Measurements from ENCODE around the gene SRMS. TPM values are rescaled to one million over a fixed set of nuclear protein-coding genes. Genes with fewer than 3 reads are reported as not detected.
A peak's percentile ranks its signal among the peaks of the same experiment; 100 is the strongest.

SRMS gene
- total RNA-seq, 1 donor, result not detected

GRCh38 chr20:63552481-63553249 is 5.1 kb upstream of the SRMS start:
- Histone ChIP-seq H4K20me1 (ENCODE audit: insufficient read depth, low read length) (no peaks in the 10 kb centered on the region), H3K27me3 (ENCODE audit: insufficient read depth, low read length) (peaks cover 14% of the 10 kb centered on the region), H3K4me1 (ENCODE audit: insufficient read depth, low read length) (no peaks in the 10 kb centered on the region), H3K4me3 (ENCODE audit: insufficient read depth, low read length) (no peak overlapping the region), H3K27ac (ENCODE audit: low read depth, low read length) (no peak overlapping the region), H3K36me3 (ENCODE audit: insufficient read depth, low read length) (no peaks in the 10 kb centered on the region), H3K9me3 (ENCODE audit: low read depth, low read length) (no peaks in the 10 kb centered on the region), H3K4me2 (ENCODE audit: insufficient read depth, low read length) (no peak overlapping the region), H3K79me2 (ENCODE audit: insufficient read depth, low read length) (no peaks in the 10 kb centered on the region), H2AFZ (ENCODE audit: low read length) (no peak overlapping the region)
- DNase-seq (ENCODE audit: insufficient read length, low spot score, missing footprints), result no peak
- no peak for TF ChIP-seq CTCF (IDR thresholded peaks at IDR 0.05; ENCODE audit: extremely low read depth, low read depth, low read length)

- TF ChIP-seq CTCF (IDR thresholded peaks at IDR 0.05; ENCODE audit: extremely low read depth, low read depth, low read length), result no peak
- Histone ChIP-seq H3K36me3 (ENCODE audit: insufficient read depth, low read length) (no peaks in the 10 kb centered on the region), H3K4me1 (ENCODE audit: insufficient read depth, low read length) (no peaks in the 10 kb centered on the region)
These were observed 3.5 kb upstream of the SRMS start for GRCh38 chr20:63551068-63551467.

GRCh38 chr20:63549679-63550282 is 2.2 kb upstream of the SRMS start:
- H3K79me2 ChIP-seq (ENCODE audit: insufficient read depth, low read length), result no peaks in the 10 kb centered on the region
- H3K4me3 ChIP-seq (ENCODE audit: insufficient read depth, low read length), result no peak overlapping the region
- no peaks in the 10 kb centered on the region for H3K36me3 ChIP-seq (ENCODE audit: insufficient read depth, low read length)
- DNase-seq (ENCODE audit: insufficient read length, low spot score, missing footprints), result no peak
- peaks cover 22% of the 10 kb centered on the region for H3K27me3 ChIP-seq (ENCODE audit: insufficient read depth, low read length)
- H3K27ac ChIP-seq (ENCODE audit: low read depth, low read length), result no peak overlapping the region
- H3K9me3 ChIP-seq (ENCODE audit: low read depth, low read length), result no peaks in the 10 kb centered on the region
- no peaks in the 10 kb centered on the region for H3K4me1 ChIP-seq (ENCODE audit: insufficient read depth, low read length)
- H3K4me2 ChIP-seq (ENCODE audit: insufficient read depth, low read length), result no peak overlapping the region
- no peak for TF ChIP-seq CTCF (IDR thresholded peaks at IDR 0.05; ENCODE audit: extremely low read depth, low read depth, low read length)
- no peak overlapping the region for H2AFZ ChIP-seq (ENCODE audit: low read length)
- no peaks in the 10 kb centered on the region for H4K20me1 ChIP-seq (ENCODE audit: insufficient read depth, low read length)

More at GRCh38 chr20:63551068-63551467, 3.5 kb upstream of the SRMS start:
- Histone ChIP-seq H3K4me3 (ENCODE audit: insufficient read depth, low read length) (no peak overlapping the region), H4K20me1 (ENCODE audit: insufficient read depth, low read length) (no peaks in the 10 kb centered on the region), H2AFZ (ENCODE audit: low read length) (no peak overlapping the region), H3K4me2 (ENCODE audit: insufficient read depth, low read length) (no peak overlapping the region), H3K9me3 (ENCODE audit: low read depth, low read length) (no peaks in the 10 kb centered on the region), H3K27me3 (ENCODE audit: insufficient read depth, low read length) (peaks cover 17% of the 10 kb centered on the region), H3K27ac (ENCODE audit: low read depth, low read length) (no peak overlapping the region), H3K79me2 (ENCODE audit: insufficient read depth, low read length) (no peaks in the 10 kb centered on the region)
- peak; percentile 91 for DNase-seq (ENCODE audit: insufficient read length, low spot score, missing footprints)

GRCh38 chr20:63549019-63549418 is 1.5 kb upstream of the SRMS start:
- no peaks in the 10 kb centered on the region for H3K9me3 ChIP-seq (ENCODE audit: low read depth, low read length)
- H3K27ac ChIP-seq (ENCODE audit: low read depth, low read length), result no peak overlapping the region
- TF ChIP-seq CTCF (IDR thresholded peaks at IDR 0.05; ENCODE audit: extremely low read depth, low read depth, low read length), result no peak
- no peaks in the 10 kb centered on the region for H4K20me1 ChIP-seq (ENCODE audit: insufficient read depth, low read length)
- no peaks in the 10 kb centered on the region for H3K4me1 ChIP-seq (ENCODE audit: insufficient read depth, low read length)
- DNase-seq (ENCODE audit: insufficient read length, low spot score, missing footprints), result no peak
- H3K36me3 ChIP-seq (ENCODE audit: insufficient read depth, low read length), result no peaks in the 10 kb centered on the region
- H3K27me3 ChIP-seq (ENCODE audit: insufficient read depth, low read length), result peaks cover 22% of the 10 kb centered on the region
- no peak overlapping the region for H3K4me2 ChIP-seq (ENCODE audit: insufficient read depth, low read length)
- H3K4me3 ChIP-seq (ENCODE audit: insufficient read depth, low read length), result no peak overlapping the region
- H2AFZ ChIP-seq (ENCODE audit: low read length), result no peak overlapping the region
- H3K79me2 ChIP-seq (ENCODE audit: insufficient read depth, low read length), result no peaks in the 10 kb centered on the region

Data from osteoblast (primary cell).